Cardiac ventricle fibroblast (primary cell): ENCODE measurements around the gene GRIN3A. TPM values are rescaled to one million over a fixed set of nuclear protein-coding genes. Genes with fewer than 3 reads are reported as not detected.

ENCODE experiments used
- total RNA-seq: library from RNA; depleted of rRNA; stranded (reverse); fragments of >200 nt; gene quantifications from 2 replicates; pipeline ENCODE4 v1.2.3, GENCODE V29; 2015

The GRIN3A gene
- total RNA-seq = not detected in 2 replicates

GRCh38 chr9:101738566-101739183, at the start of gene GRIN3A:
GRIN3A (minus strand) TSS chr9:101738647; CDS start chr9:101737979, 668 bp downstream.

GRCh38 chr9:101594796-101595195, 143.7 kb downstream of the GRIN3A start, which contains the start of gene PPP3R2:
PPP3R2 (minus strand) TSS chr9:101594969; CDS start chr9:101594921, 48 bp downstream.

GRCh38 chr9:101533334-101534204, 204.9 kb downstream of the GRIN3A start, which contains the start of gene RNF20:
RNF20 (plus strand) TSS chr9:101533853; CDS start chr9:101535424, 1,571 bp downstream.

Other genes starting within 250 kb of the GRIN3A start
- 14.7 and 16.6 TPM in 2 replicates for gene RNF20, start 204.8 kb downstream of the GRIN3A start, total RNA-seq
- gene PPP3R2, start 143.7 kb downstream of the GRIN3A start, total RNA-seq = not detected in 2 replicates